NB4 (cell line): ENCODE measurements around the gene CAMTA1.

ENCODE experiments used
- MYC ChIP-seq: IDR thresholded peaks from 2 replicates; pipeline ENCODE4 v1.6.1; 2011; ENCODE audit warnings: low read depth, low read length
- TF ChIP-seq, protein P1 (sequence below): IDR thresholded peaks from 2 replicates; pipeline ENCODE4 v1.6.1; 2011; ENCODE audit warnings: low read depth, low read length
- TF ChIP-seq, protein P2 (sequence below): IDR thresholded peaks from one replicate; pipeline ENCODE4 v1.5.1; 2012; ENCODE audit warnings: low read depth, low read length

DNA sequence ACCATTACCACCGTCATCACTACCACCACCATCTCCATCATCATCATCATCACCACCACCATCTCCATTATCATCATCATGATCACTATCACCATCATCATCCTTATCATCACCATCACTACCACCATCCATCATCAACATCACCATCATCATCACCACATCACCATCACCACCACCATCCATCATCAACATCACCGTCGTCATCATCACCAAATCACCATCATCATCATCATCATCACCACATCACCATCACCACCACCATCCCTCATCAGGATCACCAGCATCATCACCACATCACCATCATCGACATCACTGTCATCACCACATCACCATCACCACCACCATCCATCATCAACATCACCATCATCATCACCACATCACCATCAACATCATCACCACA, 782.8 kb downstream of the CAMTA1 start:
- TF ChIP-seq, protein P1, sequence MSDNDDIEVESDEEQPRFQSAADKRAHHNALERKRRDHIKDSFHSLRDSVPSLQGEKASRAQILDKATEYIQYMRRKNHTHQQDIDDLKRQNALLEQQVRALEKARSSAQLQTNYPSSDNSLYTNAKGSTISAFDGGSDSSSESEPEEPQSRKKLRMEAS: no peak
- TF ChIP-seq, protein P2, sequence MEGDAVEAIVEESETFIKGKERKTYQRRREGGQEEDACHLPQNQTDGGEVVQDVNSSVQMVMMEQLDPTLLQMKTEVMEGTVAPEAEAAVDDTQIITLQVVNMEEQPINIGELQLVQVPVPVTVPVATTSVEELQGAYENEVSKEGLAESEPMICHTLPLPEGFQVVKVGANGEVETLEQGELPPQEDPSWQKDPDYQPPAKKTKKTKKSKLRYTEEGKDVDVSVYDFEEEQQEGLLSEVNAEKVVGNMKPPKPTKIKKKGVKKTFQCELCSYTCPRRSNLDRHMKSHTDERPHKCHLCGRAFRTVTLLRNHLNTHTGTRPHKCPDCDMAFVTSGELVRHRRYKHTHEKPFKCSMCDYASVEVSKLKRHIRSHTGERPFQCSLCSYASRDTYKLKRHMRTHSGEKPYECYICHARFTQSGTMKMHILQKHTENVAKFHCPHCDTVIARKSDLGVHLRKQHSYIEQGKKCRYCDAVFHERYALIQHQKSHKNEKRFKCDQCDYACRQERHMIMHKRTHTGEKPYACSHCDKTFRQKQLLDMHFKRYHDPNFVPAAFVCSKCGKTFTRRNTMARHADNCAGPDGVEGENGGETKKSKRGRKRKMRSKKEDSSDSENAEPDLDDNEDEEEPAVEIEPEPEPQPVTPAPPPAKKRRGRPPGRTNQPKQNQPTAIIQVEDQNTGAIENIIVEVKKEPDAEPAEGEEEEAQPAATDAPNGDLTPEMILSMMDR: no peak
- TF ChIP-seq MYC: no peak
